ENCODE data around the gene EMILIN1. TPM values are rescaled to one million over a fixed set of nuclear protein-coding genes. Genes with fewer than 3 reads are reported as not detected.

Gene EMILIN1
- total and polyA plus RNA-seq, 2 donors (not counting 3 experiments of a cell fraction or from before 2014, with no cell fraction given) = 11.7 to 16.6 TPM

GRCh38 chr2:27117995-27118524 is 39.6 kb downstream of the EMILIN1 start:
- ChIA-PET CTCF (interaction anchor here (0.8 kb wide), 2 partner anchors 11 to 185 kb away, joined by 3 to 4 read pairs; no protein-coding TSS in a partner anchor), POLR2A (no interaction called here)
- Histone ChIP-seq H3K4me3 (replicated peaks in 1 of 3; ENCODE audit: insufficient read depth in 1 of 3, low read depth in 1 of 3, low read length in 3 of 3) (peak overlapping the region in 2 of 3 experiments; percentile 5 to 43), H3K9me1 (replicated peaks; ENCODE audit: control insufficient read depth, extremely low read depth, insufficient read depth, low read length) (no peaks in the 10 kb centered on the region), H4K20me1 (replicated peaks; ENCODE audit: control insufficient read depth, extremely low read depth, insufficient read depth, low read length) (no peaks in the 10 kb centered on the region), H3K27ac (ENCODE audit: insufficient read depth, low read depth, low read length) (no peak overlapping the region), H2AFZ (ENCODE audit: low read depth, low read length) (peak overlapping the region; percentile 88), H3K27me3 (ENCODE audit: control insufficient read depth in 2 of 2, insufficient read depth in 2 of 2, low read length in 2 of 2) (peaks cover 13 to 25% of the 10 kb centered on the region in 2 experiments), H3K79me2 (ENCODE audit: control insufficient read depth, insufficient read depth, low read length) (no peaks in the 10 kb centered on the region), H3K9ac (replicated peaks; ENCODE audit: extremely low read depth, insufficient read depth, low read length) (no peak overlapping the region), H3K4me2 (ENCODE audit: insufficient read depth, low read length) (peak overlapping the region; percentile 9), H3K4me1 (ENCODE audit: control insufficient read depth, extremely low read depth, insufficient read depth, low read length) (no peaks in the 10 kb centered on the region), H3K9me3 (replicated peaks; ENCODE audit: control insufficient read depth, insufficient read depth, low read length) (no peaks in the 10 kb centered on the region), H3K36me3 (ENCODE audit: control insufficient read depth in 2 of 2, extremely low read depth in 1 of 2, insufficient read depth in 2 of 2, low read length in 2 of 2) (no peaks in the 10 kb centered on the region)
- BruUV-seq (replicated peaks) = no TSS peak
- dilution Hi-C loops (cut with MboI; ENCODE audit: extremely low pct_ligation_motif_present, low sequenced_read_pairs) (no loop called here), intact Hi-C loops (cut with micrococcal nuclease) (no loop called here)
- TF ChIP-seq POLR2AphosphoS5 (IDR thresholded peaks at IDR 0.05; ENCODE audit: insufficient read depth, low read depth, low read length) = no peak
- TF ChIP-seq EZH2 (IDR thresholded peaks at IDR 0.05; ENCODE audit: borderline replicate concordance, low read depth, low read length, severe bottlenecking) = no peak
- no peak for TF ChIP-seq JUN (IDR thresholded peaks at IDR 0.05; ENCODE audit: borderline replicate concordance, insufficient read depth, insufficient read length, low read depth)
- no peak for TF ChIP-seq FOS (IDR thresholded peaks at IDR 0.05; ENCODE audit: borderline replicate concordance, insufficient read depth, low read length)
- no peak for TF ChIP-seq CTCF (IDR thresholded peaks at IDR 0.05; ENCODE audit: extremely low read depth in 1 of 2, insufficient read depth in 1 of 2, low read depth in 1 of 2, low read length in 2 of 2)
- no peak for TF ChIP-seq POLR2A (IDR thresholded peaks at IDR 0.05; ENCODE audit: low read depth, low read length)
- TF ChIP-seq GATA2 (IDR thresholded peaks at IDR 0.05; ENCODE audit: insufficient read depth, insufficient read length, low read depth, low read length) = no peak
- no peak for TF ChIP-seq MAX (IDR thresholded peaks at IDR 0.05; ENCODE audit: insufficient read depth, insufficient read length)
- TF ChIP-seq MYC (IDR thresholded peaks at IDR 0.05; ENCODE audit: low read depth, low read length) = no peak
- no peak for DNase-seq (ENCODE audit: low read depth, low spot score)
- no peak for FAIRE-seq

All from endothelial cell of umbilical vein (primary cell).